K562 (cell line): ENCODE results near the gene NIPAL3. TPM values are rescaled to one million over a fixed set of nuclear protein-coding genes. Genes with fewer than 3 reads are reported as not detected.

Source experiments
- CEBPG ChIP-seq, 3 experiments: fragments of 200-800 bp in 1 of 3; sonication (Bioruptor generic) in 1 of 3; sonication (generic) in 1 of 3; formaldehyde crosslinking in 1 of 3; IDR thresholded peaks in 2 of 3; conservative IDR thresholded peaks in 1 of 3; 2 replicates each; pipeline versions ENCODE4 v1.6.1 to v1.8.0; 2016 to 2022; ENCODE audit warnings: missing compliant biosample characterization in 2 of 3, missing genetic modification characterization in 2 of 3, mild to moderate bottlenecking in 1 of 3, missing genetic modification reagents in 1 of 3
- ELF1 ChIP-seq: fragments of 200-800 bp; sonication (Bioruptor generic); IDR thresholded peaks from 2 replicates; pipeline ENCODE4 v1.6.1; 2016; ENCODE audit warnings: missing genetic modification characterization, missing compliant biosample characterization
- MBD1 ChIP-seq: fragments of 250-450 bp; sonication (Bioruptor Pico); IDR thresholded peaks from 2 replicates; pipeline ENCODE4 v1.8.0; 2022; ENCODE audit warnings: inconsistent platforms
- MECOM ChIP-seq: fragments of 250-450 bp; sonication (Bioruptor Pico); IDR thresholded peaks from 2 replicates; pipeline ENCODE4 v1.8.0; 2022; ENCODE audit warnings: inconsistent platforms
- TAF7 ChIP-seq: fragments of 450-650 bp; IDR thresholded peaks from 2 replicates; pipeline ENCODE4 v1.6.1; 2016; ENCODE audit warnings: missing genetic modification characterization, missing compliant biosample characterization
- ZMIZ1 ChIP-seq, 2 experiments: fragments of 150-350 bp in 1 of 2; IDR thresholded peaks; 2 replicates each; pipeline ENCODE4 v1.6.1; 2012 to 2016; ENCODE audit warnings: low read depth in 2 of 2, low read length in 2 of 2, mild to moderate bottlenecking in 1 of 2, moderate library complexity in 1 of 2
- ZNF12 ChIP-seq: sonication (generic); formaldehyde crosslinking; IDR thresholded peaks from 2 replicates; pipeline ENCODE4 v1.4.0; 2020; ENCODE audit warnings: mild to moderate bottlenecking, missing genetic modification reagents
- ZNF696 ChIP-seq: fragments of 250-450 bp; sonication (Bioruptor Pico); conservative IDR thresholded peaks from 2 replicates; pipeline ENCODE4 v1.4.0; 2020; ENCODE audit warnings: mild to moderate bottlenecking, moderate library complexity
- polyA plus RNA-seq, 8 experiments: library from polyadenylated mRNA; depleted of rRNA in 4 of 8; stranded (reverse) in 5 of 8; unstranded in 3 of 8; fragments of >200 nt; fragmentation: Nextera tagmentation in 2 of 8; fragmentation: Illumina TruSeq in 1 of 8; extraction: Ambion mirVana in 2 of 8; extraction: Trizol in 1 of 8; gene quantifications; 2 replicates each; pipeline versions ENCODE4 v1.2.1 to v1.2.3, GENCODE V29; 2011 to 2014; ENCODE audit warnings: inconsistent platforms in 1 of 8, missing spikeins in 1 of 8
- total RNA-seq, 7 experiments: library from RNA; depleted of rRNA in 6 of 7; stranded (reverse); fragments of >200 nt in 6 of 7; fragmentation: Illumina TruSeq in 2 of 7; extraction: Trizol in 2 of 7; gene quantifications; 2 replicates each; pipeline versions ENCODE4 v1.2.1 to v1.2.3, GENCODE V29; 2011 to 2021; ENCODE audit warnings: low replicate concordance in 1 of 7
- TF ChIP-seq, protein P1 (sequence below): fragments of 450-650 bp; formaldehyde crosslinking; IDR thresholded peaks from 2 replicates; pipeline ENCODE4 v1.4.0; 2020; ENCODE audit warnings: mild to moderate bottlenecking
- TF ChIP-seq, protein P2 (sequence below): IDR thresholded peaks from 2 replicates; pipeline ENCODE4 v1.6.1; 2011; ENCODE audit not compliant: insufficient read length; ENCODE audit errors: extremely low read depth
- TF ChIP-seq, protein P3 (sequence below): fragments of 450-650 bp; formaldehyde crosslinking; IDR thresholded peaks from 2 replicates; pipeline ENCODE4 v1.4.0; 2022; ENCODE audit warnings: missing genetic modification characterization

NIPAL3 gene
- total and polyA plus RNA-seq, 9 of the 15 experiments (the other 6 are each of a cell fraction or from before 2014, with no cell fraction given), result 10.5 to 26.3 (median 16.0) TPM

GRCh38 chr1:24501371-24502064, 85.9 kb downstream of the NIPAL3 start (continued):
- TF ChIP-seq ZNF12 (CRISPR knock-in tag), result no peak
- TF ChIP-seq TAF7 (tag), result no peak
- no peak for TF ChIP-seq ZNF696 (CRISPR knock-in tag)
- TF ChIP-seq, protein P1, sequence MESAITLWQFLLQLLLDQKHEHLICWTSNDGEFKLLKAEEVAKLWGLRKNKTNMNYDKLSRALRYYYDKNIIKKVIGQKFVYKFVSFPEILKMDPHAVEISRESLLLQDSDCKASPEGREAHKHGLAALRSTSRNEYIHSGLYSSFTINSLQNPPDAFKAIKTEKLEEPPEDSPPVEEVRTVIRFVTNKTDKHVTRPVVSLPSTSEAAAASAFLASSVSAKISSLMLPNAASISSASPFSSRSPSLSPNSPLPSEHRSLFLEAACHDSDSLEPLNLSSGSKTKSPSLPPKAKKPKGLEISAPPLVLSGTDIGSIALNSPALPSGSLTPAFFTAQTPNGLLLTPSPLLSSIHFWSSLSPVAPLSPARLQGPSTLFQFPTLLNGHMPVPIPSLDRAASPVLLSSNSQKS, result no peak
- TF ChIP-seq, protein P2, sequence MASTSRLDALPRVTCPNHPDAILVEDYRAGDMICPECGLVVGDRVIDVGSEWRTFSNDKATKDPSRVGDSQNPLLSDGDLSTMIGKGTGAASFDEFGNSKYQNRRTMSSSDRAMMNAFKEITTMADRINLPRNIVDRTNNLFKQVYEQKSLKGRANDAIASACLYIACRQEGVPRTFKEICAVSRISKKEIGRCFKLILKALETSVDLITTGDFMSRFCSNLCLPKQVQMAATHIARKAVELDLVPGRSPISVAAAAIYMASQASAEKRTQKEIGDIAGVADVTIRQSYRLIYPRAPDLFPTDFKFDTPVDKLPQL, result no peak
- TF ChIP-seq, protein P3, sequence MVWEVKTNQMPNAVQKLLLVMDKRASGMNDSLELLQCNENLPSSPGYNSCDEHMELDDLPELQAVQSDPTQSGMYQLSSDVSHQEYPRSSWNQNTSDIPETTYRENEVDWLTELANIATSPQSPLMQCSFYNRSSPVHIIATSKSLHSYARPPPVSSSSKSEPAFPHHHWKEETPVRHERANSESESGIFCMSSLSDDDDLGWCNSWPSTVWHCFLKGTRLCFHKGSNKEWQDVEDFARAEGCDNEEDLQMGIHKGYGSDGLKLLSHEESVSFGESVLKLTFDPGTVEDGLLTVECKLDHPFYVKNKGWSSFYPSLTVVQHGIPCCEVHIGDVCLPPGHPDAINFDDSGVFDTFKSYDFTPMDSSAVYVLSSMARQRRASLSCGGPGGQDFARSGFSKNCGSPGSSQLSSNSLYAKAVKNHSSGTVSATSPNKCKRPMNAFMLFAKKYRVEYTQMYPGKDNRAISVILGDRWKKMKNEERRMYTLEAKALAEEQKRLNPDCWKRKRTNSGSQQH (CRISPR knock-in tag), result 0 out of 2 replicates have a peak, but pooled peaks have one; percentile 43
- TF ChIP-seq MBD1, result peak; percentile 75; the same call in 1 of the 2 replicates
- TF ChIP-seq ELF1 (tag), result peak; percentile 61; the same call in 1 of the 2 replicates
- 0 out of 2 replicates have a peak, but pooled peaks have one; percentile 36 for TF ChIP-seq CEBPG (CRISPR knock-in tag; IDR thresholded peaks at IDR 0.05)
- TF ChIP-seq CEBPG (tag; conservative IDR thresholded peaks at IDR 0.05 in 1 of 2, IDR thresholded peaks at IDR 0.05 in 1 of 2), result no peak
- TF ChIP-seq MECOM (CRISPR knock-in tag), result 0 out of 2 replicates have a peak, but pooled peaks have one; percentile 9
- no peak for TF ChIP-seq ZMIZ1 (IDR thresholded peaks at IDR 0.05; ENCODE audit: low read depth in 2 of 2, low read length in 2 of 2)
